K562 (cell line): ENCODE data around the gene SPRED2. TPM values are rescaled to one million over a fixed set of nuclear protein-coding genes. Genes with fewer than 3 reads are reported as not detected.
A peak's percentile ranks its signal among the peaks of the same experiment; 100 is the strongest.

Experiments used
- ATF1 ChIP-seq, 2 experiments: fragments of 450-650 bp in 1 of 2; IDR thresholded peaks; 2 replicates each; pipeline ENCODE4 v1.6.1; 2016; ENCODE audit warnings: missing compliant biosample characterization in 1 of 2, missing genetic modification characterization in 1 of 2
- CREM ChIP-seq: IDR thresholded peaks from 2 replicates; pipeline ENCODE4 v1.6.1; 2014; ENCODE audit warnings: antibody characterized with exemption, low read depth
- FOS ChIP-seq: IDR thresholded peaks from 3 replicates; pipeline ENCODE4 v1.6.1; 2011; ENCODE audit not compliant: insufficient read length; ENCODE audit errors: extremely low read depth
- L3MBTL2 ChIP-seq: fragments of 450-650 bp; IDR thresholded peaks from 2 replicates; pipeline ENCODE4 v1.6.1; 2016; ENCODE audit warnings: mild to moderate bottlenecking, moderate library complexity
- MAFG ChIP-seq: fragments of 450-650 bp; conservative IDR thresholded peaks from 2 replicates; pipeline ENCODE4 v1.6.1; 2016; ENCODE audit warnings: missing genetic modification characterization, missing compliant biosample characterization
- MAZ ChIP-seq, 2 experiments: fragments of 450-650 bp in 1 of 2; sonication (generic) in 1 of 2; formaldehyde crosslinking; IDR thresholded peaks in 1 of 2; conservative IDR thresholded peaks in 1 of 2; 2 replicates each; pipeline versions ENCODE4 v1.4.0 to v1.5.0; 2020; ENCODE audit warnings: mild to moderate bottlenecking in 1 of 2, missing genetic modification reagents in 1 of 2
- MBD2 ChIP-seq: sonication (generic); IDR thresholded peaks from 2 replicates; pipeline ENCODE4 v1.6.1; 2016; ENCODE audit warnings: low read depth, borderline replicate concordance
- MCM3 ChIP-seq: fragments of 450-650 bp; IDR thresholded peaks from 2 replicates; pipeline ENCODE4 v1.6.1; 2016
- SREBF1 ChIP-seq: fragments of 150-350 bp; IDR thresholded peaks from 2 replicates; pipeline ENCODE4 v1.6.1; 2014; ENCODE audit warnings: antibody characterized with exemption, low read depth, low read length, borderline replicate concordance
- TCF3 ChIP-seq: sonication (generic); formaldehyde crosslinking; IDR thresholded peaks from 2 replicates; pipeline ENCODE4 v1.4.0; 2020; ENCODE audit warnings: mild to moderate bottlenecking, missing genetic modification reagents
- TEAD1 ChIP-seq, 2 experiments: fragments of 450-650 bp in 1 of 2; sonication (generic) in 1 of 2; formaldehyde crosslinking; IDR thresholded peaks; 2 replicates each; pipeline versions ENCODE4 v1.4.0 to v1.8.0; 2020 to 2022; ENCODE audit warnings: mild to moderate bottlenecking in 2 of 2, missing genetic modification reagents in 1 of 2
- TRIM28 ChIP-seq: fragments of 450-650 bp; IDR thresholded peaks from 2 replicates; pipeline ENCODE4 v1.6.1; 2017
- ZBED1 ChIP-seq: IDR thresholded peaks from 2 replicates; pipeline ENCODE4 v1.6.1; 2014
- ZNF655 ChIP-seq: fragments of 250-450 bp; sonication (Bioruptor Pico); IDR thresholded peaks from 2 replicates; pipeline ENCODE4 v1.5.0; 2021
- polyA plus RNA-seq, 8 experiments: library from polyadenylated mRNA; depleted of rRNA in 4 of 8; stranded (reverse) in 5 of 8; unstranded in 3 of 8; fragments of >200 nt; fragmentation: Nextera tagmentation in 2 of 8; fragmentation: Illumina TruSeq in 1 of 8; extraction: Ambion mirVana in 2 of 8; extraction: Trizol in 1 of 8; gene quantifications; 2 replicates each; pipeline versions ENCODE4 v1.2.1 to v1.2.3, GENCODE V29; 2011 to 2014; ENCODE audit warnings: inconsistent platforms in 1 of 8, missing spikeins in 1 of 8
- total RNA-seq, 7 experiments: library from RNA; depleted of rRNA in 6 of 7; stranded (reverse); fragments of >200 nt in 6 of 7; fragmentation: Illumina TruSeq in 2 of 7; extraction: Trizol in 2 of 7; gene quantifications; 2 replicates each; pipeline versions ENCODE4 v1.2.1 to v1.2.3, GENCODE V29; 2011 to 2021; ENCODE audit warnings: low replicate concordance in 1 of 7
- TF ChIP-seq, protein P1 (sequence below): fragments of 250-450 bp; sonication (Bioruptor Pico); IDR thresholded peaks from 2 replicates; pipeline ENCODE4 v1.4.0; 2020; ENCODE audit warnings: mild to moderate bottlenecking, moderate library complexity
- TF ChIP-seq, protein P2 (sequence below): fragments of 450-650 bp; formaldehyde crosslinking; IDR thresholded peaks from 2 replicates; pipeline ENCODE4 v1.4.0; 2020; ENCODE audit warnings: mild to moderate bottlenecking, moderate library complexity
- TF ChIP-seq, protein P3 (sequence below): sonication (generic); formaldehyde crosslinking; IDR thresholded peaks from 2 replicates; pipeline ENCODE4 v1.8.0; 2023; ENCODE audit warnings: mild to moderate bottlenecking, missing genetic modification reagents

SPRED2 gene
- total and polyA plus RNA-seq, 9 of the 15 experiments (the other 6 are each of a cell fraction or from before 2014, with no cell fraction given) = 4.6 to 50.8 (median 14.1) TPM

DNA sequence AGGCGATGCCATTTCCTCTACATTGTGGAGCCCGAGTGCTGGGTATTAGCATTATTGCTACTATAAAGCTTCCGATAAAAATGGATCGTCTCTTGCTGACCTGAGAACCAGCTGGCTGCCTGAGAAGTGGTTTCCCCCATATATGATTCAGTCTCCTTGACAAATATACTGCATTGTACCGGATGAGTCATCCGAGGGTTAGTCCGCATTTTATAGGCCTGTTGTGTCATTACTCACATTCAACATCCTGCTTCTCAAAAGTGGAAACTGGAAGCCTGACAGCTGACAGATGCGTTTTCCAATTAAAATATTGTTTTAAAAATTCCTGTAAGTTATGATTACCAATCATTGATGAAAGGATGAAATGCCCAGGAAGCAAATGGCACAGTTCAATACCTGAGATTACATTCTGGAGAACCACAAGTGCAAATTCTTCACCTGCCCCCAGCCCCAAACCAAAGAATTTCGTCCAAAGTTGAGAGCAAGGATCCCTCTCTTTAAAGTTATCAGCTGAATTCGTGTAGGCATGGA is 65.7 kb downstream of the SPRED2 start (continued):
- peak; percentile 77 for TF ChIP-seq FOS
- TF ChIP-seq MCM3 = no peak
- TF ChIP-seq, protein P1, sequence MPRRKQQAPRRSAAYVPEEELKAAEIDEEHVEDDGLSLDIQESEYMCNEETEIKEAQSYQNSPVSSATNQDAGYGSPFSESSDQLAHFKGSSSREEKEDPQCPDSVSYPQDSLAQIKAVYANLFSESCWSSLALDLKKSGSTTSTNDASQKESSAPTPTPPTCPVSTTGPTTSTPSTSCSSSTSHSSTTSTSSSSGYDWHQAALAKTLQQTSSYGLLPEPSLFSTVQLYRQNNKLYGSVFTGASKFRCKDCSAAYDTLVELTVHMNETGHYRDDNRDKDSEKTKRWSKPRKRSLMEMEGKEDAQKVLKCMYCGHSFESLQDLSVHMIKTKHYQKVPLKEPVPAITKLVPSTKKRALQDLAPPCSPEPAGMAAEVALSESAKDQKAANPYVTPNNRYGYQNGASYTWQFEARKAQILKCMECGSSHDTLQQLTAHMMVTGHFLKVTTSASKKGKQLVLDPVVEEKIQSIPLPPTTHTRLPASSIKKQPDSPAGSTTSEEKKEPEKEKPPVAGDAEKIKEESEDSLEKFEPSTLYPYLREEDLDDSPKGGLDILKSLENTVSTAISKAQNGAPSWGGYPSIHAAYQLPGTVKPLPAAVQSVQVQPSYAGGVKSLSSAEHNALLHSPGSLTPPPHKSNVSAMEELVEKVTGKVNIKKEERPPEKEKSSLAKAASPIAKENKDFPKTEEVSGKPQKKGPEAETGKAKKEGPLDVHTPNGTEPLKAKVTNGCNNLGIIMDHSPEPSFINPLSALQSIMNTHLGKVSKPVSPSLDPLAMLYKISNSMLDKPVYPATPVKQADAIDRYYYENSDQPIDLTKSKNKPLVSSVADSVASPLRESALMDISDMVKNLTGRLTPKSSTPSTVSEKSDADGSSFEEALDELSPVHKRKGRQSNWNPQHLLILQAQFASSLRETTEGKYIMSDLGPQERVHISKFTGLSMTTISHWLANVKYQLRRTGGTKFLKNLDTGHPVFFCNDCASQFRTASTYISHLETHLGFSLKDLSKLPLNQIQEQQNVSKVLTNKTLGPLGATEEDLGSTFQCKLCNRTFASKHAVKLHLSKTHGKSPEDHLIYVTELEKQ (CRISPR knock-in tag) = no peak
- TF ChIP-seq L3MBTL2 = no peak
- TF ChIP-seq TCF3 = peak; percentile 44
- TF ChIP-seq ATF1 (CRISPR knock-in tag; IDR thresholded peaks at IDR 0.05) = no peak
- 0 out of 2 replicates have a peak, but pooled peaks have one; percentile 13 for TF ChIP-seq ATF1 (tag; IDR thresholded peaks at IDR 0.05)
- no peak for TF ChIP-seq MBD2
- peak in 1 of 2 experiments; percentile 49; a peak in 1 of 4 replicates for TF ChIP-seq TEAD1 (CRISPR knock-in tag; IDR thresholded peaks at IDR 0.05)
- TF ChIP-seq MAFG (tag) = 0 out of 2 replicates have a peak, but pooled peaks have one; percentile 27
- TF ChIP-seq ZNF655 = no peak
- TF ChIP-seq CREM = peak; percentile 60
- TF ChIP-seq ZBED1 = no peak
- TF ChIP-seq MAZ (CRISPR knock-in tag; conservative IDR thresholded peaks at IDR 0.05 in 1 of 2, IDR thresholded peaks at IDR 0.05 in 1 of 2) = 0 out of 4 replicates have a peak, but pooled peaks of 1 of the 2 experiments have one; percentile 32
- TF ChIP-seq SREBF1 = no peak
- TF ChIP-seq TRIM28 = no peak
- TF ChIP-seq, protein P2, sequence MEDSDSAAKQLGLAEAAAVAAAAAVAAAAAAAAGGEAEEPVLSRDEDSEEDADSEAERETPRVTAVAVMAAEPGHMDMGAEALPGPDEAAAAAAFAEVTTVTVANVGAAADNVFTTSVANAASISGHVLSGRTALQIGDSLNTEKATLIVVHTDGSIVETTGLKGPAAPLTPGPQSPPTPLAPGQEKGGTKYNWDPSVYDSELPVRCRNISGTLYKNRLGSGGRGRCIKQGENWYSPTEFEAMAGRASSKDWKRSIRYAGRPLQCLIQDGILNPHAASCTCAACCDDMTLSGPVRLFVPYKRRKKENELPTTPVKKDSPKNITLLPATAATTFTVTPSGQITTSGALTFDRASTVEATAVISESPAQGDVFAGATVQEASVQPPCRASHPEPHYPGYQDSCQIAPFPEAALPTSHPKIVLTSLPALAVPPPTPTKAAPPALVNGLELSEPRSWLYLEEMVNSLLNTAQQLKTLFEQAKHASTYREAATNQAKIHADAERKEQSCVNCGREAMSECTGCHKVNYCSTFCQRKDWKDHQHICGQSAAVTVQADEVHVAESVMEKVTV = no peak
- TF ChIP-seq, protein P3, sequence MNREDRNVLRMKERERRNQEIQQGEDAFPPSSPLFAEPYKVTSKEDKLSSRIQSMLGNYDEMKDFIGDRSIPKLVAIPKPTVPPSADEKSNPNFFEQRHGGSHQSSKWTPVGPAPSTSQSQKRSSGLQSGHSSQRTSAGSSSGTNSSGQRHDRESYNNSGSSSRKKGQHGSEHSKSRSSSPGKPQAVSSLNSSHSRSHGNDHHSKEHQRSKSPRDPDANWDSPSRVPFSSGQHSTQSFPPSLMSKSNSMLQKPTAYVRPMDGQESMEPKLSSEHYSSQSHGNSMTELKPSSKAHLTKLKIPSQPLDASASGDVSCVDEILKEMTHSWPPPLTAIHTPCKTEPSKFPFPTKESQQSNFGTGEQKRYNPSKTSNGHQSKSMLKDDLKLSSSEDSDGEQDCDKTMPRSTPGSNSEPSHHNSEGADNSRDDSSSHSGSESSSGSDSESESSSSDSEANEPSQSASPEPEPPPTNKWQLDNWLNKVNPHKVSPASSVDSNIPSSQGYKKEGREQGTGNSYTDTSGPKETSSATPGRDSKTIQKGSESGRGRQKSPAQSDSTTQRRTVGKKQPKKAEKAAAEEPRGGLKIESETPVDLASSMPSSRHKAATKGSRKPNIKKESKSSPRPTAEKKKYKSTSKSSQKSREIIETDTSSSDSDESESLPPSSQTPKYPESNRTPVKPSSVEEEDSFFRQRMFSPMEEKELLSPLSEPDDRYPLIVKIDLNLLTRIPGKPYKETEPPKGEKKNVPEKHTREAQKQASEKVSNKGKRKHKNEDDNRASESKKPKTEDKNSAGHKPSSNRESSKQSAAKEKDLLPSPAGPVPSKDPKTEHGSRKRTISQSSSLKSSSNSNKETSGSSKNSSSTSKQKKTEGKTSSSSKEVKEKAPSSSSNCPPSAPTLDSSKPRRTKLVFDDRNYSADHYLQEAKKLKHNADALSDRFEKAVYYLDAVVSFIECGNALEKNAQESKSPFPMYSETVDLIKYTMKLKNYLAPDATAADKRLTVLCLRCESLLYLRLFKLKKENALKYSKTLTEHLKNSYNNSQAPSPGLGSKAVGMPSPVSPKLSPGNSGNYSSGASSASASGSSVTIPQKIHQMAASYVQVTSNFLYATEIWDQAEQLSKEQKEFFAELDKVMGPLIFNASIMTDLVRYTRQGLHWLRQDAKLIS (CRISPR knock-in tag) = no peak
